Measurements from ENCODE around the gene CDH8.
"Not testable (repeated sequence)": the region's sequence is repeated elsewhere in the genome, so short reads cannot be mapped to it uniquely, and the experiment has no call there.

Gene CDH8

DNA sequence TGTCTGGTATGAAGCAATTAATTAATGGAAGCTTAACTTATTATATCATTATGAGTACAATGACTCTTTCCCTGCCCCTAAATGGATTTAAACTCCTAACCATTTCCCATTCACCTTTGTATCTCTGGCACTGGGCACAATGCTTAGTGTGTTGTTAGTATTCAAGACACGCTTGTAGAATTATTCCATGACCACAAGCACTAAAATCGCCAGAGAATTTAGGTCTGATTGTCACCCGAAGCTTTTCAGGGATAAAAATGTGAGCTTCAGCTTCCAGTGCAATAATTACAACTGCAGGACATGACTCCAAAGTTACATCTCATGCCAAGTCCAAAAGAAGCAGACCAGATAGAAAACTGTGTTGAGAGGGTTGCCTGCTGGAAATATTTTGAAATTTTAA lies 101.6 kb downstream of the CDH8 start:
- DNase-seq (ENCODE audit: low read depth), result no peak
- H3K4me3 ChIP-seq (ENCODE audit: control insufficient read depth, low read depth, low read length), result no peak overlapping the region
- no peak for TF ChIP-seq CTCF (IDR thresholded peaks at IDR 0.05; ENCODE audit: control insufficient read depth, insufficient read depth, low read depth, low read length, missing control alignments)

DNA sequence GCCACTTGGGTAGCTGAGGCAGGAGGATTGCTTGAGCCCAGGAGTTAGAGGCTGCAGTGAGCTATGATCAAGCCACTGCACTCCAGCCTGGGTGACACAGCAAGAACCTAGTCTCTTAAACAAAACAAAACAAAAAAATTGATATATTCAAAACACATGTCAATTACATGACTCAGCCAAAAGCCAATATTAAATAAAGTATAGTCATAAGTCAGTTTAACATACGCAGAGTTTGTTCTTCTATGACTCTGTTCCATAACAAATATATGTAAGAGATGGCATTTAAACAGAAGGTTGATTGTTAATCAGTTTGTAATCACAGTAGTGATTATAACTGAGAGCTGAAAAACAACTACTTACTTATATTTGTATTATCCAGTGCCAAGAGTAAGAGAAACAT lies 106.5 kb downstream of the CDH8 start:
- no peak for DNase-seq (ENCODE audit: low read depth)
- no peak overlapping the region for H3K4me3 ChIP-seq (ENCODE audit: control insufficient read depth, low read depth, low read length)
- TF ChIP-seq CTCF (IDR thresholded peaks at IDR 0.05; ENCODE audit: control insufficient read depth, insufficient read depth, low read depth, low read length, missing control alignments), result no peak

DNA sequence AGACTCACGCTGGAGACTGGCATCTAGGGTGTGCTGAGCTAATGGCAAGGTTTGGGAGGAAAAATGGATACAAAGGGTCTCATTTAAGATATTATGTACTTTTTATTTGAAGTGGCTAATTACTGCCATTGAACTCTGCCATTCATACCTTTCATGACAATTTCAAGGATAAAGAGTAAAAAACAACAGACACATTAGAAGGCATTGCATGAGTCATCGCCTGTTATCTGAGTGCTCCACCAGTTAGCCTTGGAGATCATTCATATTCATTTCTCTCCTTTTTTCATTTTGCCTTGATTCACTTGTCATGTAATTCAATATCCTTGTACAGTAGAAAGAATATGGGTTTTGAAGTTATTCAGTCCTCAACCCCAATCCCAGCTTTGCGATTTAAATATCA lies 109.5 kb downstream of the CDH8 start:
- H3K4me3 ChIP-seq (ENCODE audit: control insufficient read depth, low read depth, low read length), result no peak overlapping the region
- no peak for TF ChIP-seq CTCF (IDR thresholded peaks at IDR 0.05; ENCODE audit: control insufficient read depth, insufficient read depth, low read depth, low read length, missing control alignments)
- no peak for DNase-seq (ENCODE audit: low read depth)

- no peak overlapping the region for H3K4me3 ChIP-seq (ENCODE audit: control insufficient read depth, low read depth, low read length)
- no peak for TF ChIP-seq CTCF (IDR thresholded peaks at IDR 0.05; ENCODE audit: control insufficient read depth, insufficient read depth, low read depth, low read length, missing control alignments)
- no peak for DNase-seq (ENCODE audit: low read depth)
These were observed 112.6 kb downstream of the CDH8 start for GRCh38 chr16:61923629-61924028.

- no peak overlapping the region for H3K4me3 ChIP-seq (ENCODE audit: control insufficient read depth, low read depth, low read length)
- DNase-seq (ENCODE audit: low read depth), result no peak
- no peak for TF ChIP-seq CTCF (IDR thresholded peaks at IDR 0.05; ENCODE audit: control insufficient read depth, insufficient read depth, low read depth, low read length, missing control alignments)
These were observed 114.9 kb downstream of the CDH8 start for GRCh38 chr16:61921373-61921772.

DNA sequence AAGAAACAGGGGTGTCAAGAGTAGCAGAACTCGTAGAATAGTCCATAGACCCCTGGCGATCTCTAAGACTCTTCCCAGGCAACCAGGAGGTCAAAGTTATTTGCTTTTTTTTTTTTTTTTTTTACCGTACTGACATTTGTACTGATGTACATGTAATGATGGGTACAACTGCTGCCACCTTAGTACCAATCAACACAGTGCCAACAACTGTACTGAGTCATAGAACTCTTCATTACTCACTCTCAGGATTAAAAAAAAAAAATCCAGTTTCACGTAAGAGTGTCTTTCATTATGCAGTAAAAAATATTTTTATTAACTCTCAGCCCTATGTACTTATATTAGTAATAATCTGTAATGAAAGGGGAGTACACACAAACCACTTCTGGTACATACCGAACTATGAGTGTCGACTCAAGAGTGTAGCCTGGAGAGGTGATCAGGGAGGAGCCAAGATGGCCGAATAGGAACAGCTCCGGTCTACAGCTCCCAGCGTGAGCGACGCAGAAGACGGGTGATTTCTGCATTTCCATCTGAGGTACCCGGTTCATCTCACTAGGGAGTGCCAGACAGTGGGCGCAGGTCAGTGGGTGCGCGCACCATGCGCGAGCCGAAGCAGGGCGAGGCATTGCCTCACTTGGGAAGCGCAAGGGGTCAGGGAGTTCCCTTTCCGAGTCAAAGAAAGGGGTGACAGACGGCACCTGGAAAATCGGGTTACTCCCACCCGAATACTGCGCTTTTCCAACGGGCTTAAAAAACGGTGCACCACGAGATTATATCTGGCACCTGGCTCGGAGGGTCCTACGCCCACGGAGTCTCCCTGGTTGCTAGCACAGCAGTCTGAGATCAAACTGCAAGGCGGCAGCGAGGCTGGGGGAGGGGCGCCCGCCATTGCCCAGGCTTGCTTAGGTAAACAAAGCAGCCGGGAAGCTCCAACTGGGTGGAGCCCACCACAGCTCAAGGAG lies 118.1 kb downstream of the CDH8 start:
- not testable (repeated sequence) for H3K4me3 ChIP-seq (ENCODE audit: control insufficient read depth, low read depth, low read length); DNase-seq (ENCODE audit: low read depth)

- H3K4me3 ChIP-seq (ENCODE audit: control insufficient read depth, low read depth, low read length), result no peak overlapping the region
- no peak for TF ChIP-seq CTCF (IDR thresholded peaks at IDR 0.05; ENCODE audit: control insufficient read depth, insufficient read depth, low read depth, low read length, missing control alignments)
- DNase-seq (ENCODE audit: low read depth), result no peak
These were observed 120.7 kb downstream of the CDH8 start for GRCh38 chr16:61915569-61915968.

Data from AG09309 (cell line).